Fibroblast of lung (primary cell): ENCODE measurements around the gene ZPR1. TPM values are rescaled to one million over a fixed set of nuclear protein-coding genes. Genes with fewer than 3 reads are reported as not detected.
A peak's percentile ranks its signal among the peaks of the same experiment; 100 is the strongest.

ENCODE experiments used
- DNase-seq, 2 donors: peaks; one replicate each; pipeline versions ENCODE4 v3.0.0 to v3.0.0-alpha.2; 2010; ENCODE audit warnings: low read depth in 2 of 2
- H2AFZ ChIP-seq: 2 replicates; pipeline ENCODE4 v1.5.1; 2012; ENCODE audit warnings: low read length, control low read depth, inconsistent platforms
- H3K27ac ChIP-seq: 2 replicates; pipeline ENCODE4 v1.5.1; 2011; ENCODE audit warnings: low read length, control low read depth; ENCODE audit not compliant: insufficient read depth
- H3K27me3 ChIP-seq: 2 replicates; pipeline ENCODE4 v1.5.1; 2011; ENCODE audit warnings: mild to moderate bottlenecking, low read length; ENCODE audit not compliant: control insufficient read depth, insufficient read depth
- H3K36me3 ChIP-seq: 2 replicates; pipeline ENCODE4 v1.5.1; 2011; ENCODE audit warnings: low read length; ENCODE audit not compliant: control insufficient read depth, insufficient read depth
- H3K4me1 ChIP-seq: 2 replicates; pipeline ENCODE4 v1.5.1; 2011; ENCODE audit warnings: low read length; ENCODE audit not compliant: control insufficient read depth, insufficient read depth; ENCODE audit errors: extremely low read depth
- H3K4me2 ChIP-seq: 2 replicates; pipeline ENCODE4 v1.5.1; 2011; ENCODE audit warnings: low read length, control low read depth; ENCODE audit not compliant: insufficient read depth; ENCODE audit errors: extremely low read depth
- H3K4me3 ChIP-seq, 4 experiments: fragments of 200-600 bp in 1 of 4; sonication (generic) in 1 of 4; replicated peaks in 1 of 4; 2 replicates each; pipeline ENCODE4 v1.5.1; 2011 to 2016; ENCODE audit warnings: low read length in 4 of 4, low read depth in 3 of 4, mild to moderate bottlenecking in 3 of 4, control low read depth in 2 of 4, inconsistent platforms in 1 of 4, mixed read lengths in 1 of 4; ENCODE audit not compliant: insufficient read depth in 1 of 4; ENCODE audit errors: control extremely low read depth in 1 of 4
- H3K79me2 ChIP-seq: 2 replicates; pipeline ENCODE4 v1.5.1; 2012; ENCODE audit warnings: mild to moderate bottlenecking, low read length, inconsistent platforms; ENCODE audit not compliant: control insufficient read depth, insufficient read depth
- H3K9ac ChIP-seq: 2 replicates; pipeline ENCODE4 v1.5.1; 2011; ENCODE audit warnings: mild to moderate bottlenecking, low read length, control low read depth; ENCODE audit not compliant: insufficient read depth
- H3K9me3 ChIP-seq: 2 replicates; pipeline ENCODE4 v1.5.1; 2012; ENCODE audit warnings: low read depth, low read length; ENCODE audit not compliant: control insufficient read depth, insufficient read depth
- H4K20me1 ChIP-seq: 2 replicates; pipeline ENCODE4 v1.5.1; 2011; ENCODE audit warnings: low read length; ENCODE audit not compliant: control insufficient read depth, insufficient read depth; ENCODE audit errors: extremely low read depth
- EZH2 ChIP-seq: IDR thresholded peaks from 2 replicates; pipeline ENCODE4 v1.5.1; 2012; ENCODE audit warnings: low read length, control low read depth, mild to moderate bottlenecking; ENCODE audit errors: missing control alignments
- polyA plus RNA-seq, 2 donors: library from polyadenylated mRNA; depleted of rRNA in 1 of 2; stranded (reverse) in 1 of 2; unstranded in 1 of 2; fragments of >200 nt; gene quantifications; 2 replicates each; pipeline ENCODE4 v1.2.1, GENCODE V29; 2011 to 2012; ENCODE audit warnings: missing spikeins in 1 of 2
- total RNA-seq: library from RNA; depleted of rRNA; stranded (reverse); fragments of >200 nt; gene quantifications from 2 replicates; pipeline ENCODE4 v1.2.1, GENCODE V29; 2014
- TF ChIP-seq, protein P1 (sequence below), 2 donors: IDR thresholded peaks in 1 of 2; conservative IDR thresholded peaks in 1 of 2; 1 replicate in 1 of 2; 2 replicates in 1 of 2; pipeline ENCODE4 v1.5.1; 2011 to 2012; ENCODE audit warnings: low read length in 2 of 2, control low read depth in 1 of 2, inconsistent platforms in 1 of 2, low read depth in 1 of 2, mild to moderate bottlenecking in 1 of 2

The ZPR1 gene
- total and polyA plus RNA-seq, 2 donors (not counting 1 experiment from before 2014, with no cell fraction given) = 28.4 to 56.4 TPM

DNA sequence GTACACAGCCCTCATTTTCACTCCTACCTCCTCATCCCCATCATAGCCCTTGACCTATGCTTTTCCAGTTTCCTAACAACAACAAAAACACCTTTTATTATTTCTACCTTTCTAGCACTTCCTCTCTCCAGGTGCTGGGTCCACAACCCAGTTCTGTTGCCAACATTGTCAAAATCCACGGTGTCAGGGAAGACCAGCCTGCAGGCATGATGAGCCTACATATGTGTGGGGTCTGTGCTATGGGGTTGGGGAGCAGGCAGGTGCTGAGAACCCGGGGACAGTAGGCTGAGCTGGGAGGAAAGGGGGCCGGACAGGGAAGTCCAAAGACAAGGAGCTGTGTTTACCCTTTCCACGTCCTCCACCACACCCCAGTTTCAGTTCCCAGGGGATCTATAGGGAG, 711 bp upstream of the ZPR1 start:
- peaks cover 11% of the 10 kb centered on the region for H3K4me1 ChIP-seq
- H3K79me2 ChIP-seq = peaks cover 11% of the 10 kb centered on the region
- peak overlapping the region; percentile 92 for H3K4me2 ChIP-seq
- H4K20me1 ChIP-seq = no peaks in the 10 kb centered on the region
- no peak for DNase-seq
- peak overlapping the region; percentile 68 to 90 (median 80) for H3K4me3 ChIP-seq
- H3K27ac ChIP-seq = peak overlapping the region; percentile 85
- TF ChIP-seq, protein P1, sequence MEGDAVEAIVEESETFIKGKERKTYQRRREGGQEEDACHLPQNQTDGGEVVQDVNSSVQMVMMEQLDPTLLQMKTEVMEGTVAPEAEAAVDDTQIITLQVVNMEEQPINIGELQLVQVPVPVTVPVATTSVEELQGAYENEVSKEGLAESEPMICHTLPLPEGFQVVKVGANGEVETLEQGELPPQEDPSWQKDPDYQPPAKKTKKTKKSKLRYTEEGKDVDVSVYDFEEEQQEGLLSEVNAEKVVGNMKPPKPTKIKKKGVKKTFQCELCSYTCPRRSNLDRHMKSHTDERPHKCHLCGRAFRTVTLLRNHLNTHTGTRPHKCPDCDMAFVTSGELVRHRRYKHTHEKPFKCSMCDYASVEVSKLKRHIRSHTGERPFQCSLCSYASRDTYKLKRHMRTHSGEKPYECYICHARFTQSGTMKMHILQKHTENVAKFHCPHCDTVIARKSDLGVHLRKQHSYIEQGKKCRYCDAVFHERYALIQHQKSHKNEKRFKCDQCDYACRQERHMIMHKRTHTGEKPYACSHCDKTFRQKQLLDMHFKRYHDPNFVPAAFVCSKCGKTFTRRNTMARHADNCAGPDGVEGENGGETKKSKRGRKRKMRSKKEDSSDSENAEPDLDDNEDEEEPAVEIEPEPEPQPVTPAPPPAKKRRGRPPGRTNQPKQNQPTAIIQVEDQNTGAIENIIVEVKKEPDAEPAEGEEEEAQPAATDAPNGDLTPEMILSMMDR (conservative IDR thresholded peaks at IDR 0.05 in 1 of 2, IDR thresholded peaks at IDR 0.05 in 1 of 2; ENCODE audit: low read depth in 1 of 2, low read length in 2 of 2) = no peak
- TF ChIP-seq EZH2 = no peak
- peak overlapping the region; percentile 93 for H2AFZ ChIP-seq
- H3K9ac ChIP-seq = no peak overlapping the region
- H3K27me3 ChIP-seq = no peaks in the 10 kb centered on the region
- H3K9me3 ChIP-seq = no peaks in the 10 kb centered on the region
- peaks cover 10% of the 10 kb centered on the region for H3K36me3 ChIP-seq

DNA sequence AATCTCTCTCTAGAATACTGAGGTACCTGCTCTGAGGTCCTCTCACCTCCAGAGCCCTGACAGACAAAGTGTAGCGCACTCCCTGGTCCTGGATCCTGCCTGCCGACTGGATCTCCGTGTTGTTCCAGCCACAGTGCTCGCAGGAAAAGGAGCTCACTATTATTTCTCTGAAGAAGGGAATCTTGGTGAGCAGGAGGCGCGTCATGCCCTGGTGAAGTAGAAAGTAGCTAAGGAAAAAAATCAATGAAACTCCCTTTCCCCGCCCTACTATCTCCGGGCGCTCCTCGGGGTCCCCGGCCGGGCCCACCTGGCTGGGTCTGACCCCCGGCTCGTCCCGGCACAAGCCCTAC, 412 bp downstream of the ZPR1 start:
- Histone ChIP-seq H3K36me3 (peaks cover 18% of the 10 kb centered on the region), H3K4me3 (peak overlapping the region; percentile 68 to 90 (median 80)), H2AFZ (peak overlapping the region; percentile 46), H3K79me2 (peaks cover 11% of the 10 kb centered on the region), H4K20me1 (no peaks in the 10 kb centered on the region), H3K4me1 (peaks cover 3% of the 10 kb centered on the region), H3K9me3 (no peaks in the 10 kb centered on the region), H3K9ac (peak overlapping the region; percentile 83), H3K4me2 (peak overlapping the region; percentile 87), H3K27ac (peak overlapping the region; percentile 85), H3K27me3 (no peaks in the 10 kb centered on the region)
- TF ChIP-seq EZH2 = no peak
- TF ChIP-seq, protein P1 (conservative IDR thresholded peaks at IDR 0.05 in 1 of 2, IDR thresholded peaks at IDR 0.05 in 1 of 2; ENCODE audit: low read depth in 1 of 2, low read length in 2 of 2) = no peak
- DNase-seq = no peak

DNA sequence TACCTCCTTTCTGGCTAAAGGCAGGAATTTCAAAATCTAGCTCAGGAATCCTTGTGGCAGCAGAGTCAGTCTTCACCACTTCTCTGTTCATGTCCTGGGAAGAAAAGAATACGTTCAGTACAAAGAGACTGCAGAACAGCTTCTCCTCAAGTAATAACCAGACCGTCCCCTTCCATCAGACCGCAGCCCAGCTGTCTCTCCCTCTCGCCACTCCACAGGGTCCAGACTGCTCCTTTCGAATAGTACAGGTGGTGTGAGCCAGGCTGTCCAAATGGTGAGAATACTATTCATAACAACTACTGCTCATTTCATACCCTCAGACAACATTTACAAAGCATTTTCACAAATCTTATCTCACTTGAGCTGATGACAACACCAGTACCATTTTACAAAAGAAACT, 857 bp downstream of the ZPR1 start:
- Histone ChIP-seq H3K4me2 (peak overlapping the region; percentile 87), H4K20me1 (no peaks in the 10 kb centered on the region), H3K27me3 (no peaks in the 10 kb centered on the region), H3K79me2 (peaks cover 11% of the 10 kb centered on the region), H2AFZ (no peak overlapping the region), H3K36me3 (peaks cover 21% of the 10 kb centered on the region), H3K9me3 (no peaks in the 10 kb centered on the region), H3K9ac (peak overlapping the region; percentile 83), H3K4me1 (peaks cover 3% of the 10 kb centered on the region), H3K4me3 (peak overlapping the region; percentile 68 to 90 (median 80)), H3K27ac (peak overlapping the region; percentile 85)
- no peak for DNase-seq
- no peak for TF ChIP-seq EZH2
- TF ChIP-seq, protein P1 (conservative IDR thresholded peaks at IDR 0.05 in 1 of 2, IDR thresholded peaks at IDR 0.05 in 1 of 2; ENCODE audit: low read depth in 1 of 2, low read length in 2 of 2) = no peak
